Posterior vena cava (tissue), 2 donors: Measurements from ENCODE around the gene GLUD1. TPM values are rescaled to one million over a fixed set of nuclear protein-coding genes. Genes with fewer than 3 reads are reported as not detected.
"Not testable (repeated sequence)": the region's sequence is repeated elsewhere in the genome, so short reads cannot be mapped to it uniquely, and the experiment has no call there.

ENCODE experiments used
- DNase-seq: peaks from one replicate; pipeline ENCODE4 v3.0.0-alpha.2; 2020; ENCODE audit warnings: low spot score
- intact Hi-C, 2 donors: fragments of 100-400 bp; cut with DNase I; formaldehyde crosslinking; loops; one replicate each; pipeline versions ENCODE4 v1.14.1 to v1.14.2; 2022 to 2023
- long read RNA-seq, 2 donors: library from polyadenylated mRNA; unstranded; transcript quantifications; one replicate each; pipeline ENCODE4 v2.0.0, GENCODE V29; 2020 to 2021
- total RNA-seq, 2 donors: library from RNA; stranded (reverse); fragmentation: NEBNext Ultra II Directional; extraction: Animal tissue kit (Norgen Biotek cat#: 25700); gene quantifications; one replicate each; pipeline ENCODE4 v1.2.1, GENCODE V29; 2021
- donor health status: DM: yes; HTN: yes; CAD: no.
- donor health status: DM: yes; HTN: yes; CAD: no.

The GLUD1 gene
- total RNA-seq: 100 to 1,000 TPM; 126 to 138 TPM
- long read RNA-seq, donor 1, transcript GLUD1-201 (13 exons, 3,039 nt): major isoform, 52 of 73 reads
- long read RNA-seq, donor 1, partial matches to known transcripts: 10 of 73 reads
- long read RNA-seq, donor 1, other reads (novel, unspliced or antisense): 11 of 73 reads
- long read RNA-seq, donor 2, transcript GLUD1-201 (13 exons, 3,039 nt): major isoform, 26 of 49 reads
- long read RNA-seq, donor 2, partial matches to known transcripts: 20 of 49 reads
- long read RNA-seq, donor 2, other reads (novel, unspliced or antisense): 3 of 49 reads

DNA sequence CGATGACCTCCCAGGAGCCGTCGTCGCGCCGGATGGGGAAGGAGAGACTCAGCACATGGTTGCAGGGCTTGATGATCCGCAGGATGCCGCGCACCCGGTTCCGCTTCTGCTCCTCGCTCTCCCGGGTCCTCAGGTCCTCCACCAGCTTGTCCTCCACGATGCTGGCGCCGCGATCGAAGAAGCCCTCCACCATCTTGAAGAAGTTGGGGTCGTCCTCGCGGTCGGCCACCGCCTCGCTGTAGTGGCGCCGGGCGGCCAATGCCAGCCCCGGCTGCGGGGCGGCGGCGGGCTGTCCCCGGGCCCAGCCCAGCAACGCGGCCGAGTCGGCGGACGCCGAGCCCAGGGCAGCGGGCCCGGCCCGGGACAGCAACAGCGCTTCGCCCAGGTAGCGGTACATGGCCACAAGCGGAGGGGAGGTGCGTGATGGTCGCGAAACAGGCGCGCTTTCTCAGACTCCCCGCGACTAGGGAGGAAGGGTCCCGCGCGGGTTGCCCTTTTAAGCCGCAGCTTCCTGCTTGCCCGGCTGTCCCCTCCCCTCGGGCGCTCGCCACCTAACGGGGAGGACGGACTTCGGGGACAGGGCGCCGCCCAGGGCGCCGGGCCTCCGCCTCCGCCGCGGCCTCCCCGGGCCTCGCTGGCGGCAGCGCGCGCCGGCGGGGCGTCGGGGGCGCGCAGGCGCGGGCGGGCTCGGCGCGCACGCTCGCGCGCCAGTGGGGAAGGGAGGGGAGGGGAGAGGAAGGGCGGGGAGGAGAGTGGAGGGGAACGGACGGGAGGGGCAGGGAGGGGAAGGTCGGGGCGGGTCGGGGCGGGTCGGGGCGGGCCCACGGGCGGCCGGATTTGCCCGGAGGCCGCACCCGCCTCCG is at the start of gene GLUD1, which contains the start of gene SHLD2:
Gene GLUD1, minus strand, starts transcription at position 471 of the 863 bp plus-strand sequence. Its CDS starts 74 bp downstream, at position 397.
Gene SHLD2, plus strand, starts transcription at position 834 of the 863 bp plus-strand sequence. CDS start 56,149 bp downstream, outside the sequence.
- peak; percentile 98 for DNase-seq
- intact Hi-C loops: loop anchor here in 1 of 2 donors (10.0 kb wide), 1 partner anchor 120 kb away; no protein-coding TSS in a partner anchor

DNA sequence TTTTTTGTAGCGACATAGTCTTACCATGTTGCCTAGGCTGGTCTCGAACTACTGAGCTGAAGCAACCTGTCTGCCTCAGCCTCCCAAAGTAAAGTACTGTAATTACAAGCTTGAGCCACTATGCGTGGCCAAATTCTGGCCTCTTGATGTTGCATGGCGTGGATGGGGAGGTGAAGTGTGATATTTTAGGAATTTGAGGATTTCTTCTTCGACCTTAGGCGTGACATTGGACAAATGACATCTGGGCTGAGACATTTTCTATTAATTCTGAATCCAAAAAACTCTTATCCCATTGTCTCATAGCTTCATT is 48.4 kb upstream of the GLUD1 start:
- intact Hi-C loops, DNase-seq: not testable (repeated sequence)

DNA sequence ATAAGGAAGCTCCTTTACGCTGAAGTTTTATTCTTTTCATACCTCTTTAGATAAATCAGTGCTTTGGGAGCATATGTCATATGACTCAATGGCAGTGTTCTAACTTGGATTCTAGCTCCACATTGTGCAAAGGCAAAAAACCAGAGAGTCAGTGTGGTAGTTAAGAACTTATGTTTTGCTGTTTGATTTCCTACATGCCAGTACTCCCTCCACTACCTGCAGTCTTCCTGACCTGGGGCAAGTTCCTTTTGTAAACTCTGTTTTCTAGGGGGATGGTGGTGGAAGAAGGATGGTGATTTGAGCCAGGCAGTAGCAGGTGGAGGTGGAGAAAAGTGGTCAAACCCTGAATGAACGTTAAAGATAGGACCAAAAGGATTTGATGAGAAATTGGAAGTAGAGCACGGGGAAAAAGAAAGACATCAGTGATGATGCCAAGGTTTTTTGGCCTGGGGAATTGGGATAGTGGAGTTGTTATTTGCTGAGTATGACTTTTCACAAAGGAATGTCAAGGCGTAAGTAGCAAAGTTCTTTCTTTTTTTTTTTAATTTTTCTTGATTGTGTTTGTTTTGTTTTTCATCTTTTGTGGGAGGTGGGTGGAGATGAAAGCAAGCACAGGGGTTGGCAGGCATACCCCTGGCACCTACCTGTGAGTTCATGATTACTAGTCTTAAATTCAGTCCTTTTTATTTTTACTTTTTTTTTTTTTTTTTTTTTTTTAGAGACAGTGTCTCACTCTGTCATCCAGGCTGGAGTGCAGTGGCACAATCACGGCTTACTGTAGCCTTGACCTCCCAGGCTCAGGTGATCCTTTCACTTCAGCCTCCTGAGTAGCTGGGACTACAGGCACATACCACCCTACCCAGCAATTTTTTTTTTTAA is 47.8 kb upstream of the GLUD1 start:
- DNase-seq, intact Hi-C loops: not testable (repeated sequence)

DNA sequence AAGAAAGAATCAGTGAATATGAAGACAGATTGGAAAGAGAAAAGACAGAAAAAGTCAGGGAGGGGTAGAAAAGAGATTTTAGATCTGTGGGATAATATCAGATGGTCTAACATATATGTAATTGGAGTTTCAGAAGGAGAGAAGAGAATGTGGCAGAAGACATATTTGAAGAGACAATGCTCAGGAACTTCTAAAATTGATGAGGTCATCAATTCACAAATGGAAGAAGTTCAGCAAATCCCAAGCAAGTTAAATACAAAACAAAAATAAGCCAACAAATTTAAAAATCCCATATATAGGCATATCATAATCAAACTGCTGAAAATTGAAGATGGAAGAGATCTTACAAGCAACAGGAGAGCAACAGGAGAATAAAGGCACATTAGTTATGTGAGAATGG is 42.8 kb upstream of the GLUD1 start:
- DNase-seq, intact Hi-C loops: not testable (repeated sequence)

DNA sequence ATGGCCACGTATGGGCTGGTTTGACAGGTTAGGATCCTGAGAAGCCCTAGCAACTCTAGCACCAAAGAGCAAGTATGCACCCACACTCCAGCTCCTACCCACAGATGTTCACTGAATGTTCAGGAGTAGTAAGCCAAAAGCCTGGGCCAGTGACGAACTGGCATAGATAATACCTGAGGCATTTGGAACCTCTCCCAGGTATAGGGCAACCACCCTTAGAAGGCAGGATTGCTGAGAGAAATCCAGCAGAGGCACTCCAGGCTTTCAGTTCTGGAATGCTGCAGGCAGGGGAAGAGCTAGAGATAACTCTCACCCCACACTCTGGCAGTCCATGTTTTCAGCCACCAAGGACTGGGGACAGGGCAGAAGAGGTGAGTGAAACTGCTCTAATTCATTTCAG is 39.8 kb upstream of the GLUD1 start:
- DNase-seq, intact Hi-C loops: not testable (repeated sequence)

DNA sequence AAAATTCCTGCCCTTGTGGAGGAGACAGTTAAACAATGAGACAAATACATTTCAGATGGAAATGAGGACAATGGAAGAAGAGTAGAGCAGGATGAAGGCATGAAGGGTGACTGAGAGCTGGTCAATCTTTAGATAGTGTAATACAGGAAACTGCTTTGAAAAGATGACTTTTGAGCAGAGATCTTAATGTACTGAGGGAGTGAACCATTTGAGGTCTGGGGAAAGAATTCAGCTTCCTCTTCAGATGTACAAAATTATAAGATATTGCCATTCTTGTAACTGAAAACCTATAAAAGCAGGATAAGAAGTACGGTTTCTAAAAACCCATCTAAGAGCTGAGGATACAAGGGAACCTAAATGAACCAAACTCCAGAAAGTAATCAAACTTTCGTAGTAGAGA is 39.3 kb upstream of the GLUD1 start:
- DNase-seq, intact Hi-C loops: not testable (repeated sequence)

DNA sequence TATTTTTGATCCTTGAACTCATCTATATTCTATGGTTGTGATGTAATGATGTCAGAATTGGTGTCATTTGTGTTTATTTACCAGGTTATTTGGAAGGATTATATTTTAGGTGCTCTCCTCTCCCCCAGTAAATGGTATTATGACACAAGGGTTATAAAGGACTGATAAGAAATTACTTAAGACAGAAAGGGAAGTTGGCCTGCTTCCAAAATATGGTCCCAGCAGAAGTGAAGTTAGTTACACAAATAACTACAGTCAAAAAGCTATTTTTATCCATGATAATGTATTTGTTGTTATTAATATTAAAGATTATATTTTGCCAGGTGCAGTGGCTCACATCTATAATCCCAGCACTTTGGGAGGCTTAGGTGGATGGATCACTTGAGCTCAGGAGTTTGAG is 37.5 kb upstream of the GLUD1 start:
- DNase-seq, intact Hi-C loops: not testable (repeated sequence)

DNA sequence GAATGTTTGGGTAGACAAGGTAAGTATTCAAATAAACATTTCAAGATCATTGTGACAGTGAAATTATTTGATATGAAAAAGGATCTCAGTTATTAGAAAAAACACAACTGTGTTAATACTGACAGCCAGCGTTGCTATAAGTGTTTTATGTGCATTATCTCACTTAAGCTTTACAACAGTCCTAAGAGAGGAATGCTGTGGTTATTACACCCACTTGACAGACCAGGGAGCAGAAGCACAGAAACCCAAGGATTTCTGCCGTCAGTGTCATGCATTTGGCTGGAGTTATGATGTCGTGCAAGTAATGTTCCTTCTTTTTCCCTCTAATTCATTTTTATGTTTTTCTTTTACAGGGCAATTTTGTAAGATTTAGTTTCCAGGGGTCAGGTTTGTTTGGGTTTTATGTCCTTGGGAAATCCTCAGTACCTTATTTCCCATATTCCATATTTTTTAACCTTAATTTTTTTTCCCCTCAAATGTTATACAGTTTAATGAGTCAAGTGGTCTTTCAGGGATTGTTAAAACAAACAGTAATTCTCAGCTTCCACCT is 33.0 kb upstream of the GLUD1 start:
- DNase-seq, intact Hi-C loops: not testable (repeated sequence)

DNA sequence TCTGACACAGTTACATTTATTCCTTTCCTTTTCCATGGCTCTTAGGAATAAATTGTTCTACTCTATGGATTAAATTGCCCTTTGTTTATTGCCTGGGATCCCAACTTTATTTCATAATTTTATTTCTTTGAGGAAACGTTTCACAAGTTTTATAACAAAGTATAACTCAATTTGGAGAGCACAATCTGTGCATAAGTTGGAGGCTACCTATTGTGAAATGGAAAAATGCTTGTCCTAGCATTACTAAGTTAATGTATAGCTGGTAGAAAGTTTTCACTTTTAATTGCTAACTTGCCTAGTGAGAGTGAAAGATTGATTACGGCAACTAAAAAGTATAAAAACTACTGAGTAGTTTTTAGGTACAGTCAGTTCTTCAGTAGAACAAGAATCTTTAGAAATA is 32.4 kb upstream of the GLUD1 start:
- DNase-seq, intact Hi-C loops: not testable (repeated sequence)

DNA sequence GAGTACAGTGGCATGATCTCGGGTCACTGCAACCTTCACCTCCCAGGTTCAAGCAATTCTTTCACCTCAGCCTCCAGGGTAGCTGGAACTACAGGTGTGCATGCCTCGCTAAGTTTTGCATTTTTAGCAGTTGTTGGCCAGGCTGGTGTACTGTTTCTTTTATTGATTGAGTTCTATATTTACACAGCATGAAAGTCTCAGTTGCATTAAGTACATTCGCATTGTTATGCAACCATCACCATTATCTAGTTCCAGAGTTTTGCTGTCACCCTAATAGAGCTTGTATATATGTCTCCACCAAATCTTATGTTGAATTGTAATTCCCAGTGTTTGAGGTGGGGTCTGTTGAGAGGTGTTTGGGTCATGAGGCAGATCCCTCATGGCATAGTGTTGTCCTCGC is 28.7 kb upstream of the GLUD1 start:
- intact Hi-C loops, DNase-seq: not testable (repeated sequence)

DNA sequence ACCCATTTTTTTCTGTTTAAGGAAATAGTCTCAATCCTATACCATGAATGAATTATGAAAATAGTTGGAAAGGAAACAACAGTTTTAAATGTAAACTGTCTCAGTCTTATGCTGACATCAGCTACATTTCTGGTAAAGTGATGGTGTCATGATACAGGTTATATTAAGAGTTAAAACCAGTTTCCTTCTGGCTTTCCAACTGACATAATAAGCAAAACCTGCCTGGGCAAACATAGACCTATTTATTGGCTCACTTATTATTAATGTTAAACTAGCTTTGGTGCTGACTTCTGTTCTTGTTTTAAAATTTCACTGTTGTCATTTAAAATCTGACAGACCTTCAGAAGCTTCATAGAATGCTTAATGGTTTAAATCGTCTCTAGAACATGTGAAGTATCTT is 24.4 kb upstream of the GLUD1 start:
- intact Hi-C loops, DNase-seq: not testable (repeated sequence)

DNA sequence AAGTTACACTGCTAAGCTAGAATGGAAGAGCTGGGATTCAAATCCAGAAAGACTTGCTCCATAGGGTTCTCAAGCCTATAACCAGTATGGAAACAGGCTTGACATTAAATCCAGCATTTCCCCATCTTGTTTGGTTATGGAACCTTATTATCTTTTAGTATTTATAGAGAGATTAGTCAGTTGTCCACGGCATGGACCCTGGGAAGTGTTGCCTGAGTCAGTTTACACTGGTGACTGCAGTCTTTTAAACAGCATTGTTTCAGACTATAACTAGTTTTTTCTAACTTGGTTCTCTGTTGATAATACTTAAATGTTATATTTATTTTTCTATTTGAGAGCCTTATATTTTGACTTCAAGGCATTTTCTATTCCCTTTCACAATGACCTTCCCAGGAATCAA is 23.5 kb upstream of the GLUD1 start:
- DNase-seq, intact Hi-C loops: not testable (repeated sequence)

DNA sequence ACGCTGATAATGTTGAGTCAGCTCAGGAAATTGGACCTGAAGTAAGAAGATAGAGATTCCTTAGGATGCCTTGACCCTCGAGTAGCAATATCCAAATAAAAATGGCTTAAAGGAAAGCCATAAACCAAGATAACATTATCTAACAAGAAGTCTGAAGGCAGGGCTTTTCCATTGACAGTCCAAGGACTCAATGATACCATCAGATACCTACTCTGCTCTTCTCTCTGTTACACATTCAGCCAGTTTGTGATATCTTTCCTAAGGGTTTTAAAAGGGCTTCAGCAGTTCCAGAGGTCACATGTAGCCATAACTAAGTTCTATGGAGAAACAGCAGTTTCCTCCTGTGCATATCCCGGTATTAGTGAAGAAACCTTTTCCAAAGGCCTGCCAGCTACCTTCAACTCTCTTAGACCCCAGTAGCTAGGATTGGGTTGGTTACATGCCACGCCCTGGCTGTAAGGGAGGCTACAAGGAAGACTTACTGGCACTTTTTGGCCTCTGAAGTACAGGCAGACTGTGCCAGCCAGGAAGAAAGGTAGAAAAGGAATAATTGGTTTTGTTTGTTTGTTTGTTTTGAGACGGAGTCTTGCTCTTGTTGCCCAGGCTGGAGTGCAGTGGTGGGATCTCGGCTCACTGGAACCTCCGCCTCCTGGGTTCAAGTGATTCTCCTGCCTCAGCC is 10.9 kb upstream of the GLUD1 start:
- DNase-seq: no peak
- intact Hi-C loops: no loop called here

DNA sequence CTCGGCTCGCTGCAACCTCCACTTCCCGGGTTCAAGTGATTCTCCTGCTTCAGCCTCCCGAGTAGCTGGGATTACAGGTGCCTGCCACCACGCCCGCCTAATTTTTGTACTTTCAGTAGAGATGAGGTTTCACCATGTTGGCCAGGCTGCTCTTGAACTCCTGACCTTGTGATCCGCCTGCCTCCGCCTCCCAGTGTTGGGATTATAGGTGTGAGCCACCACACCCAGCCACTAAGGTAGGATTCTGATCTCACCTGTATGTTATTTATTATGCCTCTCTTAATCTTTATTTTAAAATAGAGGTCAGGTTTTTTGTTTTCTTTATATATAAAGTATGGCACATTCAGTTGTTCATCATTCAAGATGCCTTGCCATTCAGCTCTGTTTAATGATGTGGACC is 10.1 kb upstream of the GLUD1 start:
- intact Hi-C loops, DNase-seq: not testable (repeated sequence)

DNA sequence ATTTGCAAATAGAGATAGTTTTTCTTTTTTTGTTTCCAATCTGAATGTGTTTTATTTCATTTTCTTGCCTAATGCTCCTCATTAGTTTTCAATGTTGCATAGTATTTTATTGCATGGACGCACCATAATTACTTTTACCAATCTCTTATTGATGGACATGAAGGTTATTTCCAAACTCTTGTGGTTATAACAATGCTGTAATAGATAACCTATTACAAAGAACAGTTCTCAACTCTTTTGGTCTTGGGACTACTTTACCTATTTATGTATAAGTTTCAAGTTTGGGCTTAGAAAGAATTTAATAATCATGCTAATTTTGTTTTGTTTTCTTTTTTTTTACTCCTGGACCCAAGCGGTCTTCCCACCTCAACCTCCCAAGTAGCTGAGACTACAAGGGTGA is 7.4 kb upstream of the GLUD1 start:
- intact Hi-C loops: no loop called here
- DNase-seq: no peak

DNA sequence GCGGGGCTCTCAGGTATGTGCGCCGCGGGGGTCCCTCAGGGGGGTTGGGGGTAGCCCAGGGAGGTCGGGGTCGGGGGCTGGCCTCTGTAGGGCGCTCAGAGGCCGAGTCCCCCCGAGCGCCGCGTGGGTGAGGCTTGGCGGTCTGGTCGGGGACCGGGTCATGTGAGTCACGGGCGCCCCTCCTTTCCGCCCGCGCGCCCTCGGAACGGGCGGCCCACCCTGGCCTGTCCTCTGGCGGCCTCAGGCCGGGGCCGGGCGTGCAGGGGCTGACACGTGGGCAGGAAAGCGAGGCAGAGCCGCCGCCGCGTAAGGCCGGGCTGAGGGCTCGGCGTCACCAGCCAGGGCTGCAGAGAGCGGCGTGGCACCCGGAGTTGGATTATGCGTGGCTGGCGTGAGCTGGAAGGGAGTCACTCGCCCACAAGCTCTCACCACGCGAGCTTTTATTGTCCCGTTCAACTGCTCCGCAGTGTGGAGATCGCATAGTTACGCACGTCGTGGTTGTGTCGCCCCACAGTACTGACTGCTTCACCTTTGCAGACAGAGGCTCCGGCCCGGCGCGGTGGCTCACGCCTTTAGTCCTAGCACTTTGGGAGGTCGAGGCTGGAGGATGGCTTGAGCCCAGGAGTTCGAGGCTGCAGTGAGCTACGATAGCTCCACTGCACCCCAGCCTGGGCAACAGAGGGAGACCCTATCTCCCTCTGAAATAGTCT is 748 bp upstream of the GLUD1 start:
- DNase-seq: peak; percentile 97
- intact Hi-C loops: loop anchor here in 1 of 2 donors (10.0 kb wide), 1 partner anchor 121 kb away; no protein-coding TSS in a partner anchor

DNA sequence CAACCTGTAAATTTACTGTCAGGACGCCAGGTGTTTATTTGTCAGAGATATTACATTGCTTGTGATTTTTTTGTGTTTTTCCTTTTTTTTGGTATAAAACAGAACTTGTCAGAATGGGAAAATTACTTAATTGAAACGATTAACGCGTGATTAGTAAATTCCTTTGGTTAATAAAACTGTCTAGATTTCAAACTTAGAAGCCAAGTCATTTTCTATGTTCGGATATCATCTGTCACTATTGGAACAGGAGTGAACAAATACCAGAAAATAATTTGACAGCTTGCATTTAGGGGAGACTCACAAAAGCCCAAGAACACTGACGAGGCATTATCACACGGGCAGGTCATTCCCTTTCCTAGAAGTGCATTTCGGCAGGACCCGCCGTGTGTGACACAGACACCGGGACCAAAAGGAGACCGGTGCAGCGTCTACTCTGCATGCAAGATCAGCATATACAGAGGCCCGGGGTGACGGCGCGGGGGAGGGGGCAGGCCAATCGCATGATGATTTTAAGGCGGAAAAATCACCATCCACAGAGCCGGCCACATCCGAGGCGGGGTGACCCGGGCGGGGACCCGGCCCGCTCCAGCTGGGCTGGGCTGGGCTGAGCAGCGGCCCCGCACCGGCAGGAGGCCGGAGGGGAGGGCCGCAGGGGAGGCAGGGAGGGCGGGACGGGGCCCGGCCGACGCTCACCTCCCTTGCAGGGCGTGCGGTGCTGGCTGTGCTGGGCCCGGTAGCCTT is 841 bp downstream of the GLUD1 start:
- intact Hi-C loops: loop anchor here in 1 of 2 donors (10.0 kb wide), 1 partner anchor 119 kb away; no protein-coding TSS in a partner anchor
- DNase-seq: peak; percentile 87
